Stimulated activated CD4-positive, alpha-beta T cell treated with anti-CD3 and anti-CD28 coated beads, Interleukin-1b, Interleukin-23, amount 100 ng/mL, for 4 hours (primary cell): ENCODE measurements around the gene NRG2.

Source experiments
- DNase-seq, 2 donors: peaks; one replicate each; pipeline ENCODE4 v3.0.0-alpha.2; 2020; ENCODE audit warnings: low read depth in 2 of 2

The NRG2 gene

DNA sequence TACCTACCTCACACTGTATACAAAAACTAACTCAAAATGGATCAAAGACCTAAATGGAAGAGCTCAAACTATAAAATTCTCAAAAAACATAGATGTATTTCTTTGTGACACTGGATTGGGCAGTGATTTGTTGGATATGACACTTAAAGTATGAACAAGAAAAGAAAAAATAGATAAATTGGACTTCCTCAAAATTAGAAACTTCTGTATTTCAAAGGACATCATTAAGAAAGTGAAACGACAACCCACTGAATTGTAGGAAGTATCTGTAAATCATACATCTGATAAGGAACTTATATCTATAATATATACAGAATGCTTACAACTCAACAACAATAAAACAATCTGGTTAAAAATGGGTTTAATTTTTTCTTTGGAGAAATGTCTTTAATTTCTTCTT is 96.7 kb downstream of the NRG2 start:
- DNase-seq = no peak

DNA sequence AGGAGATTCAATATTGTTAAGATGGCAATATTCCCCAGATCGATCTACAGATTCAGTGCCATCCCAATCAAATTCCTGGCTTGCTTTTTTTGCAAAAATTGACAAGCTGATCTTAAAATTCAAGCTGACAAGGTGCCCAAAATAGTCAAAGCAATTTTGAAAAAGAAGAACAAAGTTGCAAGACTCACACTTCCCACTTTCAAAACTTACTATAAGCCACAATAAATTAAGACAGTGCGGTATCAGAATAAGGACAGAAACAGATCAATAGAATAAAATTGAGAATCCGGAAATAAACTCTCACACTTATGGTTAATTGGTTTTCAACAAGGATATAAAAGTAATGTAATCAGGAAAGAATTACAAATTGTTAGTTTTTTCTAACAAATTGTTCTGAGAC is 97.1 kb downstream of the NRG2 start:
- DNase-seq = no peak

- DNase-seq = no peak
Observed at GRCh38 chr5:139942243-139942642, 100.9 kb downstream of the NRG2 start.

GRCh38 chr5:139930406-139930805 is 112.7 kb downstream of the NRG2 start:
- DNase-seq = no peak

DNA sequence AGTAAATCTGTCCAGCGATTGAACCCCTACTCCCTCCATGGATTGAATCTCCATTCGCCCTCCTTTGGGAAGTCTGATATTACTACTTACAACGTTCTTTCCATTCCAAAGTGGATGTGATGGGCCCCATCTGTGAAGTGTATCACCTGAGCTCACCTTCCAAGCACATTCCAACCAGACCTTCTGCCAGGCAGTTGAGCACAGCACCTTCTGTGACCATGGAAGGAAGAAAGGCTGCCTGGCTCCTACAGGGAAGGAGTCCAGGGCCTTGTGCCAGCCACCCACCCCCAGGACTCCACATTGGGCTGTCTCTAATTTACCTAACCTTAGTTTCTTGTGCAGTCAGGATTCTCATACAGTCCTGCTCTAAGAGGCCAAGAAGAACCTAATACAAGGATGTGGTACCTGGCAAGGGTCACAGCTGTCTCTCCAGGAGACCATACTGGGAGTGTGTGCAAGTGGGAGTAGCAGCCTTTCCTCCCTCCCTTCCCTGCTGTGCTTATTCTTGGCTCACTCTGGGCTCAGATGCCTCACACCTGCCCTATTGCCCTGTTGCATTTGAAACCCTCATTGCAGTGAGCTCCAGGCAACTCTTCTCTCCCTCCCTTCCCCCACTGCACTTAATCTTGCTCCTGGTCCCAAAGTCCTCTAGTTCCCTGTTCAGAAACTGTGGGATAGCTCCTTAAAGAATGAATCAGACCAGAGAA is 116.1 kb downstream of the NRG2 start:
- no peak for DNase-seq

GRCh38 chr5:139925650-139926640 is 117.2 kb downstream of the NRG2 start:
- no peak for DNase-seq

DNA sequence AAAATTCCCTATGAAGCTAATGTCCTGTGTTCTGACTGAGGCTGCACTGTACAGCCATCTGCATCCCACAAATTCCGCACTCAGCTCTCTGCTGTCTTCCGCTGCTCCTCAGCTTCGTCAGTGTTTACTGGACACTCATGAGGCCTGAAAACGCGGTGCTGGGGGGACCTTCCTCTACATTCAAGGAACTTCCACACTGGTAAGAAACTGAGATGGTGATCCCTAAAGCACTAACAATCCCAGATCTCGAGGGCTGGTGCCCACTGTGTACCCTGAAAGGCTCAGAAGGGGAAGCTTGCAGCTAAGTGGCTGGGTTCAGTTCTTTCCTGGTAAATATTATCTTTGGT is 117.9 kb downstream of the NRG2 start:
- DNase-seq = no peak

DNA sequence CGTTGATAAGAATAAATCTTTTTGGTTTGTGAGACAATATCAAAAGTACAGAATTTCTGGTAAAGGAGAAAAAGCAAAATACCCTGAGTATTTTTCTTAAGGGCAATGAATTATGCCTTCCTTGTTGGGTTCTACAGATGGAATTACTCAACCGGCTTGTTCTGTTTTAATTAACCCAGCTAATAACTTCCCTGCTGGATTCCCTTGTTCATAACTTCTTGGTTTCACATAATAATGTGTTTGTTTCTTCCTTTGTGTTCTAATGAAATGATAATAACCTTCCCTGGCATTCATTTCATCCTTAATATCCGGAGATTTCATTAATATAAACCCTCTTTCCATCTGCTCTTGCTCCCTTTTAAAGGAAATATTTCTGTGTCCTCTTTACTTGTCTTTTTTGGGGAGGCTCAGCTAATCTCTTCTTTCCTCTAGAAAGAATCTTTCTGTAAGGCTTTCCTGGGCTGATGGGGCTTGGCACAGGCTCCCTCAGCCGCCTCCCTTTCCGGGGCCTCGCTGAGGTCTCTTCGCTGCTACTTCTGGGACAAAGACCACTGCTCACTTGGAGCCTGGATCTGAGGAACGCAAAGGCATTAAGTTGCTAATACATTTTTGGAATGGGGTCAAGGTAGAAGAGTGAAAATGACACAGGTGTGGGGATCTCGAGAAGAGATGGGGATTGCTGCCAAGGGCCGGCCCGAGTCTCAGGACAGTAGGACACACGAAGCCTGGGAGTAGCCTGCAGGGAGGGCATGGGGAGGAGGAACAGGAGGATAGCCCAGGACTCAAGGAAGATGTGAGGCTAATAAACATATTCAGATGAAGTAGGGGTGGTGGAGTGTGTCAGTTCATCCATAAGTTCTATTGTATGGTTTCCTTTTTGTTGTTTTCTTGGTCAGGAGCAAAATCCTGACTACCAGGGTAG is 118.5 kb downstream of the NRG2 start:
- DNase-seq = no peak

- DNase-seq = no peak
Observed at GRCh38 chr5:139919308-139919707, 123.8 kb downstream of the NRG2 start.

DNA sequence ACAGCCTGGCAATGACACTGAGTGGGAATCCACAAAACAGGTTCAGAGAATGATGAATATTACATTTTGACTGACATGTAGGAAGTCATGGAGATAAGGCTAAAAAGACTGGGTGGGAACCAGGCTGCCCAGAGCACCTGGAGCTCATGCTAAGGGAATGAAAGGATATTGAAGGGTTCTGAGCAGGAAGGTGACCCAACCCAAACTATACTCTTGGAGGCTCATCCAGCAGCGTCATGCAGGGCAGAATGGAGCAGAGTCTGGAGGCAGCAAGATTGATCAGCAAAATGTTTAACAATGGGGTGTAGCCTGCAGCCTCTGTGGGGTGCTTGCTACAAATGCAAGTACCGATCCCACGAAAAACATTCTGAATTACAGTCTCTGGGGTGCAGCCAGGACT is 127.3 kb downstream of the NRG2 start:
- no peak for DNase-seq

GRCh38 chr5:139915266-139915665 is 127.8 kb downstream of the NRG2 start:
- DNase-seq = no peak

DNA sequence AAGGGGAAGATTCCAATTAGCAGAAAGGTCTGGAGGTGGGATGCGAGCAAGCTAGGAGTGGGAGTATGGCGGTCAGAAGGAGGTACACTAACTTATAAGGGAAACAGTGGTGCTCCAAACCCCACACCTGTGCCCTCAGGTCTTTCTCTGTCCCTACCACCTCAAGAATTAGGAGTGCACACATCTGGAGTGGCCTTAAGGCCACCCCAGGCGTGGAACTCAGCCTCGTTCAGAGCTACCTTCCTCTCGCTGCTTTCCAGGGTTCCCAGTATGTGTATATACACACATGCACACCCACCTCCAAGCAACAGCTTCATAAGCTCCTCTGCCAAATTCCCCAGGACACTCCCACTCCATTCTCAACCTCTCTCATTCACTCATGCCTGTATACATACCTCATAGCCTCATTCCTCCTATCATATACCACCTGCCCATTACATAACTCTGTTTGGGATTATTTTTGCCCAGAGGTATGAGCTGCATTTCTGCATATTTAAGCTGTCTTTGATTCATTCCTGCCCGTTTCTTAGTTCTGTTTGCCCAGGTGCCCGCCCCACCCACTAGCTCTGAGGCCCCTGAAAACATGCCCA is 128.8 kb downstream of the NRG2 start:
- no peak for DNase-seq

DNA sequence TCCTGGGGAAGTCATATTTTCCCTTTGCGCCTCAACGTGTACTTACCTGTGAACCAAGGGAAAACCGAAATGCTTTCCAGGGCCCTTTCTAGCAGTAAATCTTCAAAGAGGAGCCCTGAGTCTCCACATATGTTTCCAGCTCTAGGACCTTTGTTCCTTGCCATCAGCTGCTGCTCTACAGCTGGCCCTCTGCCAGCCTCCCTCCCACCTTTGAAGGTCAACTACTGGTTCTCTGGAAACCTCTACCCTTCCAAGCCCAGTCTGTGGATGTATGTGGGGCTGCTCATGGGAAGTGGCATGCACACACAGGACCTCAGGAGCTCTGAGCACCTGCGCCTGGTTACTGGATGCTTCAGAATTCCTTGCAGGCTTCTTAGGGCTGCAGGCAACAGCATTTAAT is 130.3 kb downstream of the NRG2 start:
- DNase-seq = no peak

DNA sequence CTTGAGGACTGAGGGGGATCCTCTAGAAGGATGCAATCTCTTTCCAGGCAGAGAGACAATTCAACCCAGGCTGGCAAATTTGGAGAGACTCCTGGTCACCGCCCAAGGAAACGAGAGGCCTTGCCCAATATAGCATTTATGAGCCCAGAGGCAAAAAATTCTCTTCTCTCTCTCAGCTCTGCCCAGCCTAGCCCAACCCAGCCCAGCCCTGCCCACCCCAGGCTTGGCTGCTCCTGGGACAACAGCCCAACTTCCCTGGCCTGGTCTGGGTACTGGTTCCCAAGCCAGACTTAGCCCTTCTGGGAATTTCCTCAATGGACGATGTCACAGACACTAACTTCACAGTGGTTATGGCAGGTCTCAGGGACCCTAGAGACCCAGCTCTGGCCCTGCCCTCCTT is 130.9 kb downstream of the NRG2 start:
- DNase-seq = no peak

- DNase-seq = no peak
Observed at GRCh38 chr5:139911425-139912120, 131.5 kb downstream of the NRG2 start.

DNA sequence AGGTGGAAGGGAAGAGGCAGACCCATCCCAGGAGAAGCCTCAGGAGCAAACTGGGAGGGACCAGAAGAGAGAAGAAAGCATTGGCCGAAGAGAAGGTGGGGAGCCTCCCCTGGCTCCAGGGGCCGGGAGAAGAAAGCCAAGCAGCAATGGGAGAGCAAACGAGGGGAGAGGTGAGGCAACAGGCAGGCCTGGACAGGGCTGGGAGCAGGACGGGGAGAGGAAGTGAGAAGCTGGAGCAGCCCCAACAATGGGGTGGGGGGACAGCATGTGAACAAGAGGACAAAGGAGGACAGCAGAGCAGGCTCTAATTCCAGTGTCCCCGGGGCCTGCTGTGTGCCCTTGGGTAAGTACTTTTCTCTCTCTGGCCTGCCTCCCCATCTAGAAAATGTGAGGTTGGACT is 132.2 kb downstream of the NRG2 start:
- DNase-seq = no peak

GRCh38 chr5:139910036-139910435 is 133.1 kb downstream of the NRG2 start:
- DNase-seq = no peak

DNA sequence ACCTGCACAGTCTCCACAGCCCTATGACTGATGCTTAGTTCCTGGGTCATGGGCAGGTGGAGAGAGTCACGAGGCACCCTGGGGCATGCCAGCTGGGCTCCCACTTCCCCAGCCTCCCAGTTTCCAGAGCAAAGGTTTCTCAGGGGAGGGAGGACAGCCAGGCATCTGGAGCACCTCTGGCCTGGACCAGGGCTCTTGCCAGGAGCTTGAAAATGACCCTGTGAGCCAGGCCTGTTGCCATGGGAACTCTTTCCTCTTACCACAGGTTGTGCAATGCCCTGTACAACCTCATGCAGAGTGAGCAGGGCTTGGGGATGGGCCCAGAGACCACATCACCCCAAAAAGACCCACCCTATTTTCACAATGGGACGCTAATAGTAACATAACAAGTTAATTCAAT is 134.3 kb downstream of the NRG2 start:
- no peak for DNase-seq

DNA sequence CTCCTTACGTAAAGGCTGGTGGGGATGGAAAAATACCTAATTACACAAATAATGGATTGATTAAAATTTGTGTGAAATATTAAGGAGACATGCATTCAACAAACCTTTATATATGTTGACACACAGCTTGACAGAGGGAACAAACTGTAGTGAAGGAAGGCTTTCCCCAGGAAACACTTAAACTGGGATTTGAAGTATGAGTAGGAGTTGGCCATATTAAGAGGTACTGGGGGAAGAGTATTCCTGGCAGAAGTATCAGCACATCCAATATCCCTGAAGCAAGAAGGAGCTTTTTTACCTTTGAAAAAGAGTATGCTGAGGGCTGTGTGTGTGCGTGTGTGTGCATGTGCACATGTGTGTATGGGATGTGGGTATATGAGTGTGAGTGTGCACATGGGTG is 136.4 kb downstream of the NRG2 start:
- no peak for DNase-seq

DNA sequence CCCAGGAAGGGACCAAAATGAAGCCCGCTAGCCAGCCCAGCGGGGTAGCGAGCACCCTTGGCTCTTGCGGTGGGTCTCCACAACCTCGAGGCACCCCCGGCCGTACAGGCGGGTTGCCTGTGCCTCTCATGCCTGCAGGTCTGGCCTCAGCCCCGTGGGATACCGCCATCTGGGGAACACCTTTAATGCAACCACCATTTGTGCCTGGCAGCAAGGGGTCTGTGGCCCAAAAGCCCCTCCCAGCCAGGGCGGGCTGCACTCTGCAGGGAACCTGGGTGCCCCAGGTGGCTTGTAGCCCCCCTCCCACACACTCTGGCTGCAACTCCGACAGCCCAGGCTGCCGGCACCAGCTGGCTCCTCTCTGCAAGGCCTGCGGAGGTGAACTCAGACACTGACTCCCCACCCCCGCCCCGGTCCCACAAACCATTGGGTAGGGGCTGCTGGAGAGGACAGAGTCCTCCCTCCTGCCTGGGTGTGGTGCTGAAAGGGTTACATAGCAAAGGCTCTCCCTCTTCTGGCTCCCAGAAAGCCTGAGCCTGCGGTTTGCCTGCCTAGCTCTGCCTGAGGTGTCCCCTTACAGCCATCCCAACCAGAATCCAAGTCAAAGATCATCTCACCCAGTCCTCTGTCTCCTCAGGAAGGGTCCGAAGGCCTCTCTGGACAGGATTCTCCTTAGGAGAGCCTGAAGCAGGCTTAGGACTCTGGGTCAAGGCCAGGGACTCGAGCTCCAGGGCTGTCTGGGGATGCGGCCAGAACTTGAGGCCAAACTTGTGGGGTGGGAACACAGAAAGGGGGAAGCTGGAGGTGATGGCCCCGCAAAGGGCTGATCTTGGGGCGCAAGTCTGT is 138.1 kb downstream of the NRG2 start:
- DNase-seq = no peak

GRCh38 chr5:139904566-139904815 is 138.6 kb downstream of the NRG2 start:
- no peak for DNase-seq
